ENCODE data around the gene GPR89A.
"Not testable (repeated sequence)": the region's sequence is repeated elsewhere in the genome, so short reads cannot be mapped to it uniquely, and the experiment has no call there.

The GPR89A gene

DNA sequence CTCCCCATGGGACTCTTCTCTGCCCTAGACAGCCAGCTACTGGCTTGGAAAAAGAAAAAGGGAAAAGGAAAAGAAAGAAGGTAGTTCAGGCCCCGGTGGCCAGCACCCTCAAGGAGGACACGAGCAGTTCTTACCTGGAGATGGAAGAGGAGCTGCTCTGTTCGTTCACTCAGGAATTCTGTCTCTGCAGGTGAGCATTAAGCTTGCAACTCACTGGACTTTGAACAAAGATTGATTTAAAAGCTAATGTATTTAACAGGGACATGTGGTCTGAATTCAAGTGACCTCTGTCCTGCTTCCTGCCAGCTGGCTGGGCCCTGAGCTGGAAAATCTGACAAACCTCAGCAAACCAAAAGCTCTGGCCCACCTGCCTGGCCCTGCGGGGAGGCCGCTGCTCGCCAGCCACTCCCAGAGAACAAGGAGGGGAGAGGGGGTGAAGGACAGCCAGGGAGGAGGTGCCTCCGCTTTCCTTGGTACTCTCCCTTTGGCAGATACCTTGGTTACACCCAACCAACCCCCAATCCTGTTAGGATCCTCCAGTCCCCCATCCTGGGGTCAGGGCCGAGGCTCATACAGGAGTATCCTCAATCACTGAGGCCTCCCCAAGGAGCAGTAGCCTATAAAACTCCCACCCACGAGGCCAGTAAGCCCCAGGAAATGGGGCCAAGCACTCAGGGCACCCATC lies 99.5 kb downstream of the GPR89A start, which contains the start of gene PDZK1:
Gene PDZK1, minus strand, starts transcription at position 186 of the 685 bp plus-strand sequence. CDS start 19,347 bp downstream, outside the sequence.
- Histone ChIP-seq H3K4me2 (no peak within 1 kb of the TSS), H3K4me1 (no peaks in the 10 kb centered on the region), H3K27ac (no peak within 1 kb of the TSS)

GRCh38 chr1:145708063-145708462 lies 100.3 kb downstream of the GPR89A start:
- no peaks in the 10 kb centered on the region for H3K4me1 ChIP-seq
- H3K27ac ChIP-seq, result no peak overlapping the region
- TF ChIP-seq Cebpa-rat (IDR thresholded peaks at IDR 0.05), result no peak
- H3K9ac ChIP-seq, result no peak overlapping the region
- no peaks in the 10 kb centered on the region for H3K9me3 ChIP-seq
- H3K27me3 ChIP-seq, result no peaks in the 10 kb centered on the region
- H4K20me1 ChIP-seq, result no peaks in the 10 kb centered on the region
- no peak overlapping the region for H3K4me2 ChIP-seq
- no peak overlapping the region for H3K4me3 ChIP-seq
- H3K36me3 ChIP-seq, result no peaks in the 10 kb centered on the region

More for the DNA sequence above, 99.5 kb downstream of the GPR89A start, which contains the start of gene PDZK1:
- H3K4me3 ChIP-seq, result no peak within 1 kb of the TSS
- H3K27me3 ChIP-seq, result no peaks in the 10 kb centered on the region
- H3K9ac ChIP-seq, result no peak within 1 kb of the TSS
- no peaks in the 10 kb centered on the region for H3K36me3 ChIP-seq
- H3K9me3 ChIP-seq, result no peaks in the 10 kb centered on the region
- no peak for TF ChIP-seq Cebpa-rat (IDR thresholded peaks at IDR 0.05)
- H4K20me1 ChIP-seq, result no peaks in the 10 kb centered on the region

GRCh38 chr1:145710291-145711027 lies 102.7 kb downstream of the GPR89A start:
- Histone ChIP-seq H3K27ac (no peak overlapping the region), H4K20me1 (no peaks in the 10 kb centered on the region), H3K36me3 (no peaks in the 10 kb centered on the region), H3K9me3 (no peaks in the 10 kb centered on the region), H3K27me3 (no peaks in the 10 kb centered on the region), H3K4me3 (no peak overlapping the region), H3K4me1 (no peaks in the 10 kb centered on the region), H3K9ac (no peak overlapping the region), H3K4me2 (no peak overlapping the region)
- TF ChIP-seq Cebpa-rat (IDR thresholded peaks at IDR 0.05), result no peak

- TF ChIP-seq Cebpa-rat (IDR thresholded peaks at IDR 0.05), result no peak
- Histone ChIP-seq H3K4me3 (no peak overlapping the region), H3K27ac (no peak overlapping the region)
These were observed 103.4 kb downstream of the GPR89A start for GRCh38 chr1:145711213-145711651.

GRCh38 chr1:145714524-145715111 lies 106.8 kb downstream of the GPR89A start:
- Histone ChIP-seq H3K36me3 (no peaks in the 10 kb centered on the region), H3K27ac (no peak overlapping the region), H3K9ac (no peak overlapping the region), H3K27me3 (no peaks in the 10 kb centered on the region), H3K4me3 (no peak overlapping the region), H3K4me1 (no peaks in the 10 kb centered on the region), H3K4me2 (no peak overlapping the region), H3K9me3 (no peaks in the 10 kb centered on the region), H4K20me1 (no peaks in the 10 kb centered on the region)
- TF ChIP-seq Cebpa-rat (IDR thresholded peaks at IDR 0.05), result no peak

More at GRCh38 chr1:145711213-145711651, 103.4 kb downstream of the GPR89A start:
- Histone ChIP-seq H3K4me1 (no peaks in the 10 kb centered on the region), H3K4me2 (no peak overlapping the region), H3K9me3 (no peaks in the 10 kb centered on the region), H3K9ac (no peak overlapping the region), H4K20me1 (no peaks in the 10 kb centered on the region), H3K27me3 (no peaks in the 10 kb centered on the region), H3K36me3 (no peaks in the 10 kb centered on the region)

GRCh38 chr1:145716641-145717345 lies 109.0 kb downstream of the GPR89A start:
- Histone ChIP-seq H3K9me3 (no peaks in the 10 kb centered on the region), H3K27me3 (peaks cover 13% of the 10 kb centered on the region), H4K20me1 (no peaks in the 10 kb centered on the region), H3K36me3 (no peaks in the 10 kb centered on the region), H3K4me3 (no peak overlapping the region), H3K9ac (no peak overlapping the region), H3K4me1 (peaks cover 8% of the 10 kb centered on the region; the same call in 1 of the 2 replicates), H3K4me2 (no peak overlapping the region), H3K27ac (no peak overlapping the region)
- TF ChIP-seq Cebpa-rat (IDR thresholded peaks at IDR 0.05), result no peak

DNA sequence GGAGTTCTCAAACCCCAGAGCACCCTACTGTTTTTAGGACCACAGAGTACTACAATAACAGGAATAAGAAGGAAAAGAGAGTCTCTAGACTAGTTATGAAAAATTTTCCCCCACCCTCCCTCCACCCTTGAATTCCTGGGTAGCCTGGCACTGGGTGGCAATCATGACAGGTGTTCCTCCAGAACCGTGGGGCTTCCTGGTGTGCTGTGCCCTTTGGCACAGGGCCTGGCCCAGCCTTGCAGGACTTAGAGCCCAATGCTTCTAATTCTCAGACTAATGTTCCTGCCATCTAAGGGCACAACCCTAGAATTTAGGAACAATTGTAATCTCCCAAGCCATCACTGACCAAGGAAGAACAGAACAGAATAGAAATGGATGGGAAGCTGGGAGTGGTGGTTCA lies 110.0 kb downstream of the GPR89A start:
- H3K9me3 ChIP-seq, result no peaks in the 10 kb centered on the region
- no peaks in the 10 kb centered on the region for H4K20me1 ChIP-seq
- H3K9ac ChIP-seq, result no peak overlapping the region
- H3K4me1 ChIP-seq, result peaks cover 8% of the 10 kb centered on the region; the same call in 1 of the 2 replicates
- H3K4me3 ChIP-seq, result no peak overlapping the region
- H3K27ac ChIP-seq, result no peak overlapping the region
- peaks cover 13% of the 10 kb centered on the region for H3K27me3 ChIP-seq
- no peak for TF ChIP-seq Cebpa-rat (IDR thresholded peaks at IDR 0.05)
- H3K36me3 ChIP-seq, result no peaks in the 10 kb centered on the region
- no peak overlapping the region for H3K4me2 ChIP-seq

- H3K9ac ChIP-seq, H4K20me1 ChIP-seq, H3K9me3 ChIP-seq, H3K4me2 ChIP-seq, H3K4me1 ChIP-seq, H3K4me3 ChIP-seq, H3K27ac ChIP-seq, H3K36me3 ChIP-seq: not testable (repeated sequence)
- H3K27me3 ChIP-seq, result peaks cover 13% of the 10 kb centered on the region
These were observed 110.7 kb downstream of the GPR89A start for GRCh38 chr1:145718465-145718864.

DNA sequence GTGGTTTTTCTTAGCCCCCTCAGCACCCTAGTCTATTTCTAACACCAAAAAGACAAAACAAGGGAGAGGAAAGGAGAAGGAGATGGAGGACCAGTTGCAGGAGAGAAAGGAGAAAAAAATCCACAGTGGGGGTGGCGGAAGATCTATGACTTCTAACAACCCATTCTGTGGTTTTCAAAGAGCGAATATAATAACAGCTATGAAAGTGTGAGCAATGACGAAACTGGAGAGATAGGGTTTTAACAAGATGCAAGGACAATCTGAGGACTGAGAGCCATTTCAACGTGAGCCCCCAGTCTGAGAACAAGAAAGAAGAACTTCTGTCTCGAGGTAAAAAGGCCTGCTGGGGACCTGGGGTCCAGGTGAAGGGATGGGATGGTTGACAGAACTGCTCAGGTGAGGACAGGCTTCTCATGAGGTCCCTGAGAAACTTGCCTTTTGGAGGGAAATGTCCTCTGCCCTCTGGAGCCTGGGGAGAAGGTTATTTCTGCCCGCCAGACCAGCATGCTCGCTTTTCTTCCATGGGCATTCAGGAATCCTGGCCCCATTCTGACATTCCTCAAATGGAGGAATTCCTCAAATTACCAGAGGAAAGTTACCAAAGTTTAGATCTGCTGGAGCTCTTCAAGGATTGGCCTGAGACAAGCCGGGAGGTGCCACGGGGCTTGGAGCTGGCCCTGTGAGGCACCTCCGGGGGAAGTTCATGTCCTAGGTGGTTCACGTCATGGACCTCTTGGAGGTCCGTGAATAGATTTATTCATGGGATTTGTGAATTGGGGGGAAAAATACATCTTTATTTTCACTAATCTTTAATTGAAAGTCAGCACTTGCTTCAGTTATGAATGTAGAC lies 111.7 kb downstream of the GPR89A start, which contains the start of gene CD160:
Gene CD160, plus strand, starts transcription at position 270 of the 850 bp plus-strand sequence. CDS start 8,829 bp downstream, outside the sequence.
- Histone ChIP-seq H3K36me3 (no peaks in the 10 kb centered on the region), H3K9me3 (no peaks in the 10 kb centered on the region), H3K27me3 (peaks cover 13% of the 10 kb centered on the region), H3K9ac (no peak within 1 kb of the TSS), H4K20me1 (no peaks in the 10 kb centered on the region), H3K4me2 (no peak within 1 kb of the TSS), H3K27ac (no peak within 1 kb of the TSS), H3K4me3 (no peak within 1 kb of the TSS), H3K4me1 (peaks cover 8% of the 10 kb centered on the region; the same call in 1 of the 2 replicates)
- no peak for TF ChIP-seq Cebpa-rat (IDR thresholded peaks at IDR 0.05)

Data from BLaER1 (cell line).